Adrenal gland (tissue), 12 donors: Measurements from ENCODE around the gene AGBL5. TPM values are rescaled to one million over a fixed set of nuclear protein-coding genes. Genes with fewer than 3 reads are reported as not detected.

Experiments used
- DNase-seq, 7 donors: peaks; one replicate each; pipeline ENCODE4 v3.0.0-alpha.2; 2019 to 2020
- H3K27ac ChIP-seq, 5 donors: fragments of 200-600 bp; sonication (generic) in 4 of 5; 1 replicate in 3 of 5; 2 replicates in 2 of 5; pipeline versions ENCODE4 v1.5.1 to v1.8.0; 2016 to 2020; ENCODE audit warnings: mild to moderate bottlenecking in 1 of 5
- H3K27me3 ChIP-seq: fragments of 200-600 bp; 2 replicates; pipeline ENCODE4 v1.8.0; 2021
- H3K36me3 ChIP-seq, 2 donors: fragments of 200-600 bp; replicated peaks in 1 of 2; 1 replicate in 1 of 2; 2 replicates in 1 of 2; pipeline versions ENCODE4 v1.5.1 to v1.8.0; 2018 to 2022
- H3K4me1 ChIP-seq, 2 donors: fragments of 200-600 bp; replicated peaks in 1 of 2; 1 replicate in 1 of 2; 2 replicates in 1 of 2; pipeline versions ENCODE4 v1.5.1 to v1.8.0; 2018 to 2021
- H3K4me3 ChIP-seq, 4 donors: fragments of 200-600 bp; sonication (generic) in 3 of 4; one replicate each; pipeline ENCODE4 v1.5.1; 2016 to 2018
- H3K9me3 ChIP-seq, 3 donors: fragments of 200-600 bp; sonication (generic) in 1 of 3; replicated peaks in 1 of 3; 1 replicate in 2 of 3; 2 replicates in 1 of 3; pipeline versions ENCODE4 v1.5.1 to v1.8.0; 2016 to 2021
- CTCF ChIP-seq, 6 experiments: fragments of 450-650 bp in 4 of 6; fragments of 200-600 bp in 2 of 6; sonication (generic) in 1 of 6; IDR thresholded peaks; 1 replicate in 5 of 6; 2 replicates in 1 of 6; pipeline versions ENCODE4 v1.5.1 to v1.8.0; 2016 to 2021; ENCODE audit warnings: antibody characterized with exemption in 6 of 6, mild to moderate bottlenecking in 2 of 6, moderate library complexity in 1 of 6
- POLR2A ChIP-seq, 2 donors: fragments of 450-650 bp; IDR thresholded peaks; one replicate each; pipeline ENCODE4 v1.6.1; 2017; ENCODE audit warnings: antibody characterized with exemption in 2 of 2, mild to moderate bottlenecking in 2 of 2, moderate library complexity in 1 of 2
- WGBS, 4 donors: extraction: QIAGEN DNeasy Blood & Tissue Kit in 2 of 4; methylation state at CpG; one replicate each; pipeline versions ENCODE4 v1.1.5 to v1.1.7; 2013 to 2017; 5-methylcytosine and 5-hydroxymethylcytosine counted together
- intact Hi-C, 2 donors: fragments of 100-400 bp; cut with DNase I; formaldehyde crosslinking; loops; one replicate each; pipeline versions ENCODE4 v1.14.1 to v1.15.0; 2022 to 2023
- polyA plus RNA-seq, 3 donors: library from polyadenylated mRNA; stranded (reverse); fragments of 200-250 nt in 2 of 3; fragments of 350-450 nt in 1 of 3; fragmentation: Illumina TruSeq in 1 of 3; extraction: RNeasy Lipid Tissue Mini Kit (QIAGEN cat#74804) in 1 of 3; gene quantifications; one replicate each; pipeline ENCODE4 v1.2.3, GENCODE V29; 2013 to 2014
- total RNA-seq, 9 donors: library from RNA; depleted of rRNA in 4 of 9; stranded (reverse); fragments of >200 nt in 4 of 9; fragments of 120-200 nt in 1 of 9; fragmentation: NEBNext Ultra II Directional in 1 of 9; extraction: Animal tissue kit (Norgen Biotek cat#: 25700) in 1 of 9; gene quantifications; one replicate each; pipeline versions ENCODE4 v1.1.0 to v1.2.4, GENCODE V29; 2013 to 2023
- donor health status: healthy with polysubstance abuse.
- donor health status: Bipolar disorder and iron deficiency.
- donor health status: DM: yes; HTN: yes; CAD: no.
- donor health status: DM: no; HTN: no; CAD: no.
- donor health status: DM: no; HTN: no; CAD: no.
- donor health status: DM: yes; HTN: yes; CAD: no.

Gene AGBL5
- total and polyA plus RNA-seq, 12 donors, result 21.2 to 42.4 (median 30.6) TPM

- Histone ChIP-seq H3K27me3 (no peaks in the 10 kb centered on the region), H3K27ac (peak within 1 kb of the TSS; percentile 57 to 94 (median 92)), H3K4me3 (peak within 1 kb of the TSS in 3 of 4 donors; percentile 23 to 62 (median 39)), H3K36me3 (peaks cover 0 to 5% of the 10 kb centered on the region in 2 donors), H3K9me3 (no peaks in the 10 kb centered on the region), H3K4me1 (peaks cover 12 to 28% of the 10 kb centered on the region in 2 donors)
- intact Hi-C loops, result loop anchor here (10.0 kb wide), 2 partner anchors 52 to 122 kb away; partner anchors contain the start of gene TMEM214 (in 1 of the 2)
- peak in 6 of 7 donors; percentile 49 to 80 (median 64) for DNase-seq
- 12 to 28% (median 18%) methylated on average over 17 to 54 of the region's 54 CpGs for WGBS, 4 donors
- TF ChIP-seq CTCF (IDR thresholded peaks at IDR 0.05) (no peak), POLR2A (IDR thresholded peaks at IDR 0.05) (no peak)
Observed at GRCh38 chr2:27086724-27087593, 35.5 kb downstream of the AGBL5 start, which contains the start of gene KHK. KHK (plus strand) TSS chr2:27086772; CDS start chr2:27087260, 488 bp downstream.

GRCh38 chr2:27087823-27088410 is 36.4 kb downstream of the AGBL5 start:
- TF ChIP-seq CTCF (IDR thresholded peaks at IDR 0.05) (no peak), POLR2A (IDR thresholded peaks at IDR 0.05) (no peak)
- Histone ChIP-seq H3K36me3 (no peaks in the 10 kb centered on the region), H3K4me3 (no peak overlapping the region), H3K27ac (no peak overlapping the region), H3K4me1 (peaks cover 11 to 28% of the 10 kb centered on the region in 2 donors), H3K27me3 (no peaks in the 10 kb centered on the region), H3K9me3 (no peaks in the 10 kb centered on the region)
- 76 to 86% (median 81%) methylated on average over 4 to 5 of the region's 5 CpGs for WGBS, 4 donors
- no peak for DNase-seq
- intact Hi-C loops, result loop anchor here (10.0 kb wide), 2 partner anchors 53 to 123 kb away; partner anchors contain the start of gene TMEM214 (in 1 of the 2)

GRCh38 chr2:27088634-27089033 is 37.2 kb downstream of the AGBL5 start:
- no peaks in the 10 kb centered on the region for H3K9me3 ChIP-seq
- 92 to 97% (median 96%) methylated on average over 6 of the region's 6 CpGs for WGBS, 4 donors
- no peak overlapping the region for H3K4me3 ChIP-seq
- TF ChIP-seq POLR2A (IDR thresholded peaks at IDR 0.05) (no peak), CTCF (IDR thresholded peaks at IDR 0.05) (no peak)
- H3K27me3 ChIP-seq, result no peaks in the 10 kb centered on the region
- DNase-seq, result no peak
- H3K36me3 ChIP-seq, result no peaks in the 10 kb centered on the region
- intact Hi-C loops, result loop anchor here (10.0 kb wide), 2 partner anchors 54 to 124 kb away; partner anchors contain the start of gene TMEM214 (in 1 of the 2)
- no peak overlapping the region for H3K27ac ChIP-seq
- peaks cover 11 to 32% of the 10 kb centered on the region in 2 donors for H3K4me1 ChIP-seq
